Measurements from ENCODE around the gene CPA3.

CPA3 gene, protein sequence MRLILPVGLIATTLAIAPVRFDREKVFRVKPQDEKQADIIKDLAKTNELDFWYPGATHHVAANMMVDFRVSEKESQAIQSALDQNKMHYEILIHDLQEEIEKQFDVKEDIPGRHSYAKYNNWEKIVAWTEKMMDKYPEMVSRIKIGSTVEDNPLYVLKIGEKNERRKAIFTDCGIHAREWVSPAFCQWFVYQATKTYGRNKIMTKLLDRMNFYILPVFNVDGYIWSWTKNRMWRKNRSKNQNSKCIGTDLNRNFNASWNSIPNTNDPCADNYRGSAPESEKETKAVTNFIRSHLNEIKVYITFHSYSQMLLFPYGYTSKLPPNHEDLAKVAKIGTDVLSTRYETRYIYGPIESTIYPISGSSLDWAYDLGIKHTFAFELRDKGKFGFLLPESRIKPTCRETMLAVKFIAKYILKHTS

DNA sequence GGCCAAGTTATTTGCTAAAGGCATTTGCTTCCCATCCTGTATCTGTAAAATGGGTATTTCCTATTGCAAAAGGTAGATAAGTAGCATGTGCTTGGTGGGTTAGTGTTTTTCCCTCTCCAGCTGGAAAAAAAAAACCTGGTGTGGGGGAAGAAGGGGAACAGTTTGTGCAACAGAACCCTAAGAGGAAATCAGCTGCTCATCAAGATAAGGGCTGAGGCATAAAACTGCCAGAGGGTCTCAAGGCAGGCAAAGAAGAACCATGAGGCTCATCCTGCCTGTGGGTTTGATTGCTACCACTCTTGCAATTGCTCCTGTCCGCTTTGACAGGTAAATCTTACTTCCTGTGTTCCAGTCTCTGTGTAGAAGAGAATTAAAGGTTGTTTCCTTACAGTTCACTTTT lies at the start of gene CPA3:
TSS of gene CPA3 (plus strand) at position 248 of the 400 bp plus-strand sequence. CDS start at position 260, 12 bp downstream.
- DNase-seq (ENCODE audit: low spot score): no peak

GRCh38 chr3:148815316-148816110 lies 49.6 kb upstream of the CPA3 start:
- DNase-seq (ENCODE audit: low spot score): peak; percentile 61

DNA sequence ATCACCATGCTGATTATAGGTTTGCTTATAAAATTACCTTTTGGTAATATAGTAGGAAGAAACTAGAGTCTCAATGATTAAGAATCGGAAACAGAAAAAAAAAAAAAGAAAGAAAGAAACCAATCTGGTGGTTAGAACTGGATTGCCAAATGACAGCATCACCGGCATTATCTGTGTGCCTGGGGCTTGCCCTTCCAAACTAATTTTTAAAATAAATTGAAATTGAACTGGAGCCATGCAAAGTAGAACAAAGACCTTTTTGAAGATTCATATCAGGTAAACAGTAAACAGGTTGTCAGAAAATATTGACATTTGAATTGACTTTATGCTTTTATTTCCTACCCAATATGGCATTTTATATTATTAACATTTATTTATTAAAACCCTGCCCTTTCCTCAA lies 48.7 kb upstream of the CPA3 start:
- DNase-seq (ENCODE audit: low spot score): no peak

GRCh38 chr3:148816981-148817525 lies 48.0 kb upstream of the CPA3 start:
- no peak for DNase-seq (ENCODE audit: low spot score)

DNA sequence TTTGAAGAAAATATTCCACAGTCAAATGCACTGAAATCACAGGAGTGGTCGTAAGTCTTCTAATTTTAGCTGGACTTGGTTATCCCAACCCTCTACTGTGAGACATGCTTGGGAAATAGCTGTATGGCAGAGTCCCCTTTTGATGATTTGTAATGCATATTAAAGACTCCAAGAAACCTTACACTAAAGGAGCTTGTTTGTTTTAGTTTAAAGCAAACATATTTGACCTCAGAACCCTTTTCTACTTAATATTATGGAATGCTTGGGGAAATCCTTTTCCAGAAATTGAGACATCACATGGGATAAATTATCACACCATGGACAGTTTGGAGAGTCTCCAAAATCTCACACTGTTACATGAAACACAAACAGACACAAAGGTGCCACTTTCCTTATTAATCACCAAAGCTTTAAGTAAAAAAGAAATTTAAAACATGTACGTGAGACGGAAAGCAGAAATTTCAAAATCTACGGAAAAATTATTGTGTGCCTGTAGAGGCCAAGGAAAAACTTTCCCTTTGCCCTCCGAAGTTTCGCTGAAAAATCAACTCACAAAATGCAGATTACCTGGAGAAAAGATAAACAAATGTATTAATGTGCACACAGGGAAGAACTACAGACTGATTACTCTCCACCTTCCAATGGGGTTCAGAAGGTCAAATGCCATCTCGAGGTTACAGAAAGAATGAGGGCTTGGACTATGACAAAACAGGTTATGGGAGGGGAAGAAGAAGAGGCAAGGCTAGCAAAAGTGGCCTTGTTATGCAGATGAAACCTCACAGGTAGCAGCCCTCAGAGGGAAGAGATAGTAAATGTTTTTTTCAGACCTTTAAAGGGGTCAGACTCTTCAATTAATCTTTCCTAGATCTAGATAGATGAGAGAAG lies 44.5 kb upstream of the CPA3 start:
- no peak for DNase-seq (ENCODE audit: low spot score)

DNA sequence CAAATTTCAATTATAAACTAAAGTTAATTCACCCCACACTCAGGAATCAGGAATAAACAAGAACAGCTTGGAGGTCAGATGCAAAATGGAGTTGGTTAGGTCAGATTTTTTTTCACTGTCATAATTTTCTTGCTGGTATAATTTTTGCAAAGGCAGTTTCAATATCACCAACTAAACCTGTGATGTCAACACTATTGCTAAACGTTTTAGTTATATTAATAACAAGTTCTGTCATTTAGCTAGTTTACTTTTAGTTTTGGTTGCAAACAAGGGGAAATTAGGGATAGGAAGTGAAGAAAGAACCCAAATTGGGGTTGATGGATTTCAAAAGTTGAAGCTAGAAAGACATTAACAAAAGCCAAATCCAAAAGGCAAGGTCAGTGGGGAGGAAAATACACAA lies 42.1 kb upstream of the CPA3 start:
- no peak for DNase-seq (ENCODE audit: low spot score)

- DNase-seq (ENCODE audit: low spot score): no peak
Observed at GRCh38 chr3:148825476-148825875, 39.6 kb upstream of the CPA3 start.

DNA sequence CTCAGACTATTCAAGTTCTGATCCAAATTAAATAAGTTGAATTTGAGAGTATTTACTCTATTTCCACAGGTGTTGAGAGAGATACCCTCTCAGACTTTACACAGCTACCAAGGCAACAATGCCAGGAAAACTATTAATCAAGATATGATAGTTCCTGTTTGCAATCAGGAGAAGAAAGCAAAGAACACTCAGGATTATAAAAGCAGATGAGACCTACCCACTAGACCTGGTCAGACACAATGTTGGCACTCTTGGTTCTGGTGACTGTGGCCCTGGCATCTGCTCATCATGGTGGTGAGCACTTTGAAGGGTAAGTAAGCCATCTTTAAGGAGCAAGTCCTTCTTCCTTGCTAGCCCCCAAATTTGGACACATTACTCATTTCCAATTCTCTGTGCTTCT lies 37.5 kb upstream of the CPA3 start, which contains the start of gene CPB1:
TSS of gene CPB1 (plus strand) at position 227 of the 400 bp plus-strand sequence. CDS start at position 240, 13 bp downstream.
- no peak for DNase-seq (ENCODE audit: low spot score)

GRCh38 chr3:148828136-148828690 lies 36.9 kb upstream of the CPA3 start:
- DNase-seq (ENCODE audit: low spot score): no peak

DNA sequence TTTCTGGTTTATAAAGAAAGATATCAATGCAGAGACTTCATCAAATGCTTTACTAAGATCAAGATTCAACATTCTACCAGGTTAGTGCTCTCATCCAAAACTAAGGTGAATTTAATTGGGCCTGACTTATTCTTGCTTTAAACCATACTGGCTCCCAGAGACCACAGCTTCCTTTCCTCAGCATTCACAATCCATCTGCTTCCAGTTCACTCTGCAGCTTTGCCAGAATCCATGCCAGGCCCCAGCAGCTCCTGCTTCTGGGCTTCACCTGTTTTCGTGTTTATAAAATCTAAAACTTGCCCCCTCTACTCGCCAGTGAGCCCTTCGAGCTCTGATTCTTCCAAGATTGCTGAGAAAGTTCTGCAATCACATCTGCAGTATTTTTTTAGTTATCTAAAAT lies 35.2 kb upstream of the CPA3 start:
- DNase-seq (ENCODE audit: low spot score): no peak

- no peak for DNase-seq (ENCODE audit: low spot score)
Observed at GRCh38 chr3:148833223-148833622, 31.9 kb upstream of the CPA3 start.

DNA sequence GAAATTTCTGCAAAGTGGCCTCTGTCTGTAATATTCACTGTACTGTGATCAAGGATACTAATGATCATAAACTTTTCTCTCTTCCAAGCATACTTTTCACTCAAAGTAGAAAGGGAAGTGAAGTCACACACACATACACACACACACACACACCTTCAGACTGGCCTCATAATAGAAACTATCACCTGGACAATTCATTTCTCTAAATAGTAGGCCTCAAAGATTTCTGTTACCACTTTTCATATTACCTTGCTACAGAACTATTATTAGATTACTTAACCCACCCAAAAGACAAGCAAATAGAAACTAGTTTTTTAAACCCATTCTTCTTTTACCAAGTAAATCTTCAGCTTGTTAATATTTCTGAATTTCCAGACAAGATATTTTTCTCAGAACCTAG lies 25.3 kb upstream of the CPA3 start:
- no peak for DNase-seq (ENCODE audit: low spot score)

DNA sequence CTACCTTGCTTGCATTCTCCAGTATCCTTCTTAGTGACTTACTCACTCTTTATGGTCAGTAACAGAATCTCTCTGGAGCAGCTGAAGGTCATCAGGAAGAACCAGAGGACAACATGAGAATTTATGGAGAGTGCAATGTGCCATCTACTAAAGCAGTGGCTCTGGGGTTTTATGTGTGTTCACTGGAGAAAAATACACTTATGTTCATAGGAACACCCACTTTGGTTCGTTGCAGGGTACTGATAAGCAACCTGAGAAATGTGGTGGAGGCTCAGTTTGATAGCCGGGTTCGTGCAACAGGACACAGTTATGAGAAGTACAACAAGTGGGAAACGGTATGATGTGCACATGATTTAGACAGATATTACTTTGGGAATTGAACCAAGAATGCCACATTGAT lies 24.6 kb upstream of the CPA3 start:
- no peak for DNase-seq (ENCODE audit: low spot score)

- no peak for DNase-seq (ENCODE audit: low spot score)
Observed at GRCh38 chr3:148845756-148846395, 19.2 kb upstream of the CPA3 start.

- DNase-seq (ENCODE audit: low spot score): no peak
Observed at GRCh38 chr3:148847351-148847750, 17.7 kb upstream of the CPA3 start.

- no peak for DNase-seq (ENCODE audit: low spot score)
Observed at GRCh38 chr3:148848410-148848809, 16.7 kb upstream of the CPA3 start.

DNA sequence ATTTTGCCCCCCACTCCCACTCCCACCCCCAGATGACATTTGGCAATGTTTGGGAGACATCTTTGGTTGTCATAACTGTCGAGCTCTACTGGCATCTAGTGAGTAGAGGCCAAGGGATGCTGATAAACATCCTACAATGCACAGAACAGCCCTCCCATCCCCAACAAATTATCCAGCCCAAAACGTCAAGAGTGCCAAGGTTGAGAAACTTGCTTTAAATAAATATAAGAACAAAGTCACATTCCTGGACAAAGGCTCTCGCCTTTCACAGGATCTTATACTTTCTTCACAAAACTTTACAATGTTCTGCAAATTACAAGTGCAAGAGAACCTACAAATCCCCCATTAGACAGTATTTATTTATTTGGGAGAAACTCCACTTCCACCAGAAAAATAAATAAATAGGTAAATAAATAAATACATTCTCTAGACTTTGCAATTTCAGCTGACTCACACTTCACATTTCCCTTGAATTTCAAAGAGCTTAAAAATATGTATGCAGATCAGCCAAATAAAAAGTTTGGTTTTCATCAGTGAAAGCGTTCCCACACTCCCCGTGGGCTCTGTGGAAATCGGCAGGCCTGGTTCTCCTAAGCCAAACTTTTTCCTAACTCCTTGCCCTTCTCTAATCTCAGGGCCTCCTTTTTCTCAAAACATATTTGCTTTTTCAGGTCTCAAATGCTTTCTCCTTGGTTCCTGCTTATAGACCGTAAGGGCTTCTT lies 12.7 kb upstream of the CPA3 start:
- DNase-seq (ENCODE audit: low spot score): no peak

DNA sequence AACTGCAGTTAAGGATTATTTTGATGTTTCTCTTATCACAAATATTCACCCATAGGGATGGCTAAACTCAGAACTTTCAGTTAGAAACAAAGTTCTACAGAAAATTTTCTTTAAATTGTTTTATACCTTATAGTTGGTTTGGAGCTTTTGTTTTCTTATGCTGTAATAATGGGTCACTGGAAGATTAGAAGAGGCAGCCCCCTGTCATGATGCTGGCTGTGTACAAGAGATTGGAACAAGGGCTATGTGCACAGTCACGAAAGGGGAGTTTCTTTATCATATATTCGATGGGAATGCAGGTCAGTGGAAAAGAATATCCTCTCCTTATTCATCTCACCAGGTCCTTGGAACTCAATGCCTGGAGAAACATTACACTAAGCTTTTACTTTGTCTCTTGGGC lies 12.0 kb upstream of the CPA3 start:
- DNase-seq (ENCODE audit: low spot score): no peak

GRCh38 chr3:148854061-148854460 lies 11.0 kb upstream of the CPA3 start:
- no peak for DNase-seq (ENCODE audit: low spot score)

DNA sequence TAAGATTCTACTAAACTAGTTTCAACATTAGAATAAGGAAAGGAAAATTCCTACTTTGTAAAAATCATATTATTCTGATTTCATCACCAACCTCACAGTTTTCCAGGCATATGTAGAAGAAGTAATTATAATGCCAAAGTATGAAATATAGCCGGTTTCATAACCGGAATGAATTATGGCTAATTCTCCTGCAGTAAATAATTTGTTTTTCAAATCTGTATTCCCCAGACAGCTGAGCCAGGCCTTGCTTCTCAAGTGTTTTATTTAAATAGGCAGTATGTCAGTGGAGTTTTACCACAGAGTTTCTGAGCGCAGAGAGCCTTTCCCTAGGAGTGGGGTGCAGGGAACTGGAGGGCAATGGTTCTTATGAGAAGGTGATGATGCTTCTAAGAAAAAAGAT lies 8.7 kb upstream of the CPA3 start:
- no peak for DNase-seq (ENCODE audit: low spot score)

Data from globus pallidus (tissue), 1 donor.